Stimulated activated CD4-positive, alpha-beta T cell treated with anti-CD3 and anti-CD28 coated beads, Interleukin-1b, Interleukin-23, amount 100 ng/mL, for 4 hours (primary cell): ENCODE measurements around the gene EEF1AKMT1.
A peak's percentile ranks its signal among the peaks of the same experiment; 100 is the strongest.

Source experiments
- DNase-seq, 2 donors: peaks; one replicate each; pipeline ENCODE4 v3.0.0-alpha.2; 2020; ENCODE audit warnings: low read depth in 2 of 2

EEF1AKMT1 gene

DNA sequence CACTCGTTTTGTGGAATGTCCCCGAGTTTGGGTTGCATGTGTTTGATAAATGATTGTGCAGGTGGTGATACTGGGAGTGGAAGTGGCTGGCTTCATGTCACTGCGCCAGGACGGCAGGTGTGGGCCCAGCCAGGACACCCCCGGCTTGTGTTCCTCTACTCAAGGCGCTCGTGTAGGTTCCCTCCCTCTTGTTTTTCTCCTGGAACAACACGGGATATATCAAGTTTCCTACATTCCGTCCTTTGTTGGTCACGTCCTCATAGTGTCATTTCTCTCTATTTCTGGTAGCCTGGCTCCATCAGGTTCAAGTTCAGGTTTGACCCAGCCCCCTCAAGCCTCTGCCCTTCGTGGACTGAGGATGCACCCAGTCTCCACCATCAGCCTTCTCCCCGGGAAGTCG, 54.0 kb downstream of the EEF1AKMT1 start:
- DNase-seq = no peak

DNA sequence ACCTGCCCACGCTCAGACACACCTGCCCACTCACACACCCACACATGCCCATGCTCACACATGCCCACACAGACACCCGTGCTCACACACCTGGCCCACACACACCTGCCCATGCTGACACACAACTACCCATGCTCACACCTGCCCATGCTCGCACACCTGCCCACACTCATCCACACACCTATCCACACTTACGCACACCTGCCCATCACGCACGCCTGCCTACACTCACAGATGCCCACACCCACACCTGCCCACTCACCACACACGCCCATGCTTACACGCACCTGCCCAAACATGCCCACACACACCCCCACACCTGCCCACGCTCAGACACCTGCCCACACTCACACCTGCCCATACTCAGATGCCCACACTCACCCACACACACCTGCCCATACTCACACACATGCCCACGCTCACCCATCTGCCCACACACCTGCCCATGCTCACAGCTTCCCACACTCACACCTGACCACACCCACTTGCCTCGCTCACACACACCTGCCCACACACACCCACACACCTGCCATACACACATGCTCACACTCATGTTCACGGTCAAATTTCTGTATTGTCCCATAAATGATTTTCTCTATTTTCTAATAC, 54.7 kb downstream of the EEF1AKMT1 start:
- DNase-seq = no peak

DNA sequence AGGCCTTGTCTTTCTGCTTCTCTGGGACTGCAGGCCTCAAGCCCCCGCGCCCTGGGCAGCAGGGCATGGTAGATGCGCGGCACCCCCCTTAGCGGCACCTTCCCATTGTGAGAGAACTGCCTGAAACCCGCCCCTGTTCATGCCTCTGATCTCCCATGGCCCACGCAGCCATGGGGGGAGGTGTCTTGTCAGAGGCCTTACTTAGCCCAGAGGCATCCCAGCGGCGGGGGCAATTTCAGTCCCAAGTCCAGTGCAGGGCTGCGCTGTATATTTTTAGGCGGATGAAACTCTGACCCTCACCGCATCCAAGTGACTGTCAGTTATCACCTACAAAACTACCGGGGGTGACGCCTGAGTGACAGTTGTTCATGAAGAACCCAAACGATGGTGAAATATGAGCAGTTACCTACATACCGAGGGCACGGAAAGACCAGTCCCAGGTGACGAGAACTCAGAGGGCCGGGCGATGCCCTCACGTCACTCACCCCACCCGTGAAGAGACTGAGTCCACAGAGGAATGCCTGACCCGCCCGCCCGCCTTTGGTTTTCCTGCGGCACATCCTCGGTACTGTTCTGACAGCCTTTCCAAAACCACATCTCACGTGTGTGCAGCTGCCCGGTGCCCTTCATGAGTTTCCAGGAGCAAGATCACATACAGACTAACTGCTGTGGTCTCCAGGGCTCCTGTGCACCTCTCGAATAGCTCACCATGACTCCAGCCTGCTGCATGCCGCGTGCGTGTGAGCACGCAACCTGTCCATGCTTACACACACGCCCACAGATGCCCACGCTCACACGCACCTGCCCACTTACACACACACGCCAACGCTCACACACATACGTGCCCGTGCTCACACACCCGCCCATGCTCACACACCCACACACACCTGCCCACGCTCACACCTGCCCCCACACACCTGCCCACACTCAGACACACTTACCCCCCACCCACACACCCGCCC, 55.9 kb downstream of the EEF1AKMT1 start:
- DNase-seq = no peak

DNA sequence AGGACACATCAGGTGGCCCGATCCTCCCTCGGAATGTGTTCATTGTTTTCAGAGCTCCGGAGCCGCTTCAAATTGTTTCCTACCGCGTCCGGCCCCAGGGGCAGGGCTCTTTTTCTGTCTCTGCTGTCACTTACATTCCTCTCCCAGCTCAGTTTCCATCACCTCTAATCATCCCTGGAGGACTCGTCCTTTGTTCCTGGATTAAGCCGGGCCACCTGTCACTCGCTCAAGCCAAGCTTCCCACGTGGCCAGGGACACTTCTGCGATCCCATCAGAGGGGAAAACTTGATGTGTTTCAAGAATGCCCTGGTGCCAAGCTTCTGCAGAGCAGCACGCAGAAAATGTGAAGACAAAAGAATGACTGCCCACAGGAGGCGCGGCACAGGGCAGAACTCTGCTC, 56.8 kb downstream of the EEF1AKMT1 start:
- DNase-seq = no peak

DNA sequence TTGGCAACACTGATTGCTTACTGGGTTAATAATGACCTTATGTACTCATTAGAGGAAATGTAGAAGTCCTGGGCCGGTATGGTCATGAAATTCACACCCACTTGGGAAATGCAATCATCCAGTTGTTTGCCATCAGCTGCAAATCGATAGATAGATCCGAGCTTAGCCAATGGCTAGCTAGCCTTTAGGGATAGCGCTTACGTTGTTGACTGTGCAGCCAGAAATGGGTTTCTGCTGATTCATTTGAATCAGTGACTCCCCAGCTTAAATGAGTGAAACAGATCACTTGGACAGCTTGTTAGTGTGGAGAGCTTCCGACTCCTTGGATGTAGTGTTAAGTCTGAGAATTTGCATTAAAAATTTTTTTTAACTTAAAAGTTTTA, 58.4 kb downstream of the EEF1AKMT1 start:
- DNase-seq = no peak

DNA sequence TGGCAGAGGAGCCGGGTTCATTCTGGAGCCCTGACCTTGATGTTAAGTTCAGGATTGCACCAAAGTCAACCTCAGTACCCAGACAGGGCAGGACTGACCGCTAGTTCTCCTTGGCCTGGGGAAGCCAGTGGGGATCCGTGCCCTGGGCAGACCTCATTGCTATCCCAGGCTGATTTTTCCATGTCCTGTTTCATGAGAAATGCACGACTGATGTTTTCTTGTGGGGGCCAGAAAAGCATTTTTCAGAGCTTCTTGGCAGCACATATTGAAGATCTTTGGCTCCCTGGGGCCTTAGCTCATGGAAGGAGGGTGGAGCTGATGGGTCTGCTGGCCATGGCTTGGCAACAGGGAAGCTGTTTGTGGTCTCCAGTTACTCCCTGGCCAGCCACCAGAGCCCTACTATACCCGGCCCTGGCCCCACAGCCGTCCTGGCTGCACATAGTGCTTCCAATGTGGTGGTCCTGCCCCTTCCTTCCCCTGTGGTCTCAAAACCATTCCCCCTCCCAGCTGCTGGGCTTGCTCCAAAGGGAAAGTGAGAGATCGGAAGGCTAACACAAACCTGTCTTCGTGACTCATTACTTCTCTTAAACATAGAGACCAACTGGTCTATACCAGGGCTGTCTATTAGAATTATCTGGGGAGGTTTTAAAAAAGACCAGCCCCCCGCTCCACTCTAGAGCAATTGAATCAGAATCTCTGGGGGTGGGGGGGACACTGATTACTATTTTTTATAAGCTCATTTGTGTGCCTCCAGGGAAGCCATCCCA, 59.0 kb downstream of the EEF1AKMT1 start:
- no peak for DNase-seq

DNA sequence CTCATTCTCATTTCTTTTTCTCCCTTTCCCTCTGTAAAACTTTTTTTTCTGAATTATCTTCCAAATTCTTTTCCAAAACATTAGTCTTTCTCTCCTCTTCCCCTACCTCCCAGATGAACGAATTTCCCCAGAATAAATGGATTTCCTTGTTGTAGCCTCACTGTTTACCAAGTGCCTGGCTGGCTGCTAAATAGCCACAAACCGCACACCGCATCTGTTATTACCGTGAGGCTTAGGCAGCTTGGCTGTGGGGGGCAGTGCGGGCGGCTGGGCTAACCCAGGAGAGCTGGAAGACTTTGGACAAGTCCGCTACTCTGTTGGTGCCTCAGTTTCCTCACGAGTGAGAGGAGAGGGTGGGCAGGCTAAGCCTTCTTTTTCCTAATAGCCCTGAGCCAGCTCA, 59.6 kb downstream of the EEF1AKMT1 start:
- DNase-seq = no peak

DNA sequence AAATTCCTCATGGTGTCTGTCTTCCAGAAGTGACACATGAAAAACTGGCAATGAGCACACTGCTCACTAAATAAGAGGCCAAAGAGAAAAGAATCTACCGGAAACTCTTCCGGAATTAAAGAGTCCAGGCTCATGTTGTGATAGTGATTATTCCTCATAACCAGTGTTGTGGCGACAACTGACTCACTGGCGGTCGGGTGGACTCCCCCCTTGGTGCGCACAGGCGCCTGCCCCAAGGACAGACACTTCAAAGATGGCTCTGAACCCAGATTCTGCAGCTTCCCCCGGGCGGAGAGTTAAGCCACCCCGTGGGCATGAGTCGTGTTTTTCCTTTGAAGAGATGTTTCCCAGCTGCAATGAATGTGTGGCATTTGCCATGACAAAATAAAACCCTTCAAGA, 60.0 kb downstream of the EEF1AKMT1 start:
- DNase-seq = no peak

DNA sequence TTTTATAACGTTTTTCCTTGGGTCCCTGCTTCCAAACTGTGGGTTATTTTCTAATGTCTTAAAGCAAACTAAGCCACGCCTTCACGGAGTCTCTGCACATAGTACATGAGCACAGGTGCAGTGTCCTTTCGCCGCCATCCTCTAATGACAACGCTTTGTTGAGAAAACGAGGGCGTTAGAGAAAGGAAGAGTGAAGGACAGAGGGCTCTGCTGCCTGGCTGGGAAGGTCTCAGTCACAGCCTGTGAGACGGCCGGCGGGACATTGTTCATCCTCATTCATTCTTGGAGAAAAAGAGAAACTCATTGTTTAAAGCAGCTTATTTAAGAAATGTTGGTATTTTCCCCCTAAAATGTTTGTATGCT, 60.8 kb downstream of the EEF1AKMT1 start:
- no peak for DNase-seq

DNA sequence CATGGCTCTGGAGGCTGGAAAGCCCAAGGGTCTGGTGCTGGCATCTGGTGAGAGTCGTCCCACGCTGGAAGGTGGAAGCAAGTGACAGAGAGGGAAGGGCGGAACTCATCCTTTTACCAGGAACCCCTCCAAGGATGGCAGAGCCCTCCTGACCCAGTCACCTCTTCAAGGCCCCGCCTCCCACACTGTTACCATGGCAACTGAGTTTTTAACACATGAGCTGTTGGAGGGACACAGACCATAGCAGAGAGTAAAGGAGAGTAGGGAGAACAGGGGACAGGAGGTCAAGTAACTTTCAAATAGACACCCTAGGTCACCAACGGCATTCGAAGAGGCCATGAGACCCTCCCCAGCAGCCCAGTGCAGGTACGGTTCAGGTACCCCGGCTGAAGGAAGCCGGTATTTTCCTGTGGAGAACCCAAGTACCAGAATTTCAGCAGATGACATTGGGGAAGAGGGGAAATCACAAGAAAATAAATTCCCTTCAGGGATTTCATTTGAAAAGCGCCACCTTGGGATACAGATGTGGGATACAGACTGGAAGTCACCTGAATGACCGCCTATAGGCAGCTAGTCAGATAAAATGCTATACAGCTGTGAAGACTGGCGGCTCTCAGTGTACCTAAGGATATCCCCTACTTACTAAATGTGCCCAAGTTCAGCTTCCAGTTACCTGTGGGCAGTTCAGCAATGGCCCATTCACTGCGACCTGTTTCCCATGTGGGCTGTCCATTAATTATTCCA, 62.3 kb downstream of the EEF1AKMT1 start:
- DNase-seq = no peak

DNA sequence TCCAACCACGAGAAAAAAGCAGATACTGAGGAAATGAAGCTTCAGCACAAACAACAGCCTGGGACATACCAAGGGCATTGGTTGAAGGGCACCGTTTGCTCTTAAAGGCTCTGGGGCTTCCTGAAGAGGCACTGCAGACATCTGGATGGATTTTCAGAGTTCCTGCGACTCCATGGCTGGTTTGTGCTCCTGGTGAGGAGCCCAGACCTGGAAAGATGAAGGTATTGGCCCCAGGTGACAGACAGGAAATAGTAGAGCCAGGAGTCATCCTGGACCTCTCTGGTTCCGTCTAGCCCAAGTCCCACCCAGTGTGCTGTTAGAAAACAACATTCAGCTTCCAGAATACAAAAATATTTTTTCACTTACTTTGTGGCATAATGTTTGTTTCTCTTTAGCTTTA, 64.0 kb downstream of the EEF1AKMT1 start:
- no peak for DNase-seq

DNA sequence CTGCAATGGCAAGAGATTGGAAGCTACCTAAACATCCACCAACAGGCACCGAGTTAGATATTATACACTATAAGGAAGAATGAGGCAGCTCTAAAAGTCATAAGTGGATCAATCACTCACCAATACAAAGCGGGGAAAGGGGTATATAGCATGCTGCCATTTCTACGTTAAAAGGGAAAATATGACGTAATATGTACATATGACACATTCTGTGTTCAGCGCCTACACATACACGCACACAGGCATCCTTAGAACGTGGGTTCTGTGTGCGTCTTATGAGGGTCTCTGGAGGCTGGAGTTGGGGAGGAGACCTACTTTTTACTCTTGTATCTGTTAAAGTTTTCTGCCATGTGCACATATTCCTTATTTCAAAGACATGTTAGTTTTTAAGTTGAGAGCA, 64.4 kb downstream of the EEF1AKMT1 start:
- DNase-seq = no peak

DNA sequence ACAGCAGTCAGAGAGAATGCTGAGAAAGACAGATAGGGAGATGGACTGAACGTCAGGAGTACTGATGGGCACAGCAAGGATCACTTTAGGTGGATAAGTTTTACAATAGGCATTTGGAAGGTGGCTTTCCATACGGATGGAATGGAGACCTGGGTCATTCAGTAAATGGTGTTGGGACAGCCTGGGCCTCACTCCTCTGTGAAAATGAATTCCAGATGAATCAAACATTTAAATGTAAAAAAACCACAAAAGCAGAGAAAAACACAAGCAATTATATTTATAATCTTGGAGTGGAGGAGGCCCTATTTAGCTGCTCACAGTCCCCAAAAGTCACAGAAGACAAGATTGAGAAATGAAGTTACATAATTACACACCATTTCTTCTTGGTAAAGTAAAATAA, 65.5 kb downstream of the EEF1AKMT1 start:
- no peak for DNase-seq

DNA sequence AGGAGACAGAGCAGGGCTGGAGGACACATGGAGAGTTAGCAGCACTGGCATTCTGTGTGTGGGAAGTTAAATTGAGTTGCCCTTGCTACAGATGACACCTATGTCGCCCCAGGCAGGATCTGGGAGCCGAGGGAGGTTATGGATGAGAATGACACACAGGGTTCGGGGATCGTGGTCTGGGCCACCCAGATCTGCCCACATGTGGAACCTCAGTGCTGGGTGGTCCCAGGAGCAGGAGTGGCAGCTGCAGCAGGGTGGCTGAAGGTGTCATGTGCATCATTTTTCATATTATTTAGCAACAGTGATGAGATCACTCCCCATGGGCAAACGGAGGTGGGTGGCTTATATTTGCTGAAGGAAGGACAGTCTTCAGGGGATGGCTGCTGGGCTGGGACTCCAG, 67.1 kb downstream of the EEF1AKMT1 start:
- no peak for DNase-seq

DNA sequence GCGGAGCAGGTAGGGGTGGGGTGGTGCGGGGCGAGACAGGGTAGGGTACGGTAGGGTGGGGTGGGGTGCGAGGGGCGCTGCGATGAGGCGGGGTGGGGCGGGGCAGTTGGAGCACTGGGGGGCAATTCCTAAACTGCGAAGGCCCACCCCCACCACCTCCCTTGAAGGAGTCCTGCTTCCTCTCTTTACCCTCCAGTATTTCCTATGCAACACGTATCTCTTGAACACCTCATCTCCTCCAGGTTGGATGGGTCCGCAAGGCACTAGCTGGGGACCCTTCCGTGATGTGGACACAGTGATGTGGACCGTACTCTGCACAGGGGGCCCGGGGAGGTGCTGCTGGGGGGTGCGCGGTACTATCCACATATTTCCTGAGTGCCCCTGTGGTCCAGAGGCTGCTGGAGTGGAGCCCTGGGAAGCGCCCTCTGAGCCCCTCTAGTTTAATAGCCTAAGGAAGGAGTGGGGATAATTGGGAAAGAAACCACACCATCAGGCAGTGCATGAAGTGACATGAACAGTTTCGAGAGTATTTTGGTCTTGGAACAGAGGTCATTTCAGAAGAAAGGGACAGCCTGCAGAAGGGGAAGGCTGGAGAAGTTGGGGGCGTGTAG, 69.2 kb downstream of the EEF1AKMT1 start:
- DNase-seq = no peak

DNA sequence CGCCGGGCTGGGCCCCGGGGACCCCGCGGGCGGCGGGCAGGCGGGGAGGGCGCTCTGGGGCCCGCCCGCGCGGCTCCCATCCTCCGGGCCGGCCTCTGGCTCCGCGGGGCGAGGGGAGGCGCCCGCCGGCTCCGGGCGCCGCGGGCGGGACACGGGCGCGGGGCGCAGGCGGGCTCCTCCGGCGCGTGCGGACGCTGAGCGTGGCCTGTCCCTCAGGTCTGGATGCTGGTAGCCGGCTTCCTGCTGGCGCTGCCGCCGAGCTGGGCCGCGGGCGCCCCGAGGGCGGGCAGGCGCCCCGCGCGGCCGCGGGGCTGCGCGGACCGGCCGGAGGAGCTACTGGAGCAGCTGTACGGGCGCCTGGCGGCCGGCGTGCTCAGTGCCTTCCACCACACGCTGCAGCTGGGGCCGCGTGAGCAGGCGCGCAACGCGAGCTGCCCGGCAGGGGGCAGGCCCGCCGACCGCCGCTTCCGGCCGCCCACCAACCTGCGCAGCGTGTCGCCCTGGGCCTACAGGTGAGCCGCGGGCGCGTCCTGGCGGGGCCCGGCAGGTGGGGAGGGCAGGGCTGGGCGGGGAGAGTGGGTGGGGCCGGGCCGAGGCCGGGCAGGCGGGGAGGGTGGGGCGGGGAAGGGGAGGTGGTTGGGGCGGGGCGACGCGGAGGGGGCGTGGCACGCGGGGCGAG, 69.8 kb downstream of the EEF1AKMT1 start:
- peak; percentile 64 to 68 for DNase-seq

DNA sequence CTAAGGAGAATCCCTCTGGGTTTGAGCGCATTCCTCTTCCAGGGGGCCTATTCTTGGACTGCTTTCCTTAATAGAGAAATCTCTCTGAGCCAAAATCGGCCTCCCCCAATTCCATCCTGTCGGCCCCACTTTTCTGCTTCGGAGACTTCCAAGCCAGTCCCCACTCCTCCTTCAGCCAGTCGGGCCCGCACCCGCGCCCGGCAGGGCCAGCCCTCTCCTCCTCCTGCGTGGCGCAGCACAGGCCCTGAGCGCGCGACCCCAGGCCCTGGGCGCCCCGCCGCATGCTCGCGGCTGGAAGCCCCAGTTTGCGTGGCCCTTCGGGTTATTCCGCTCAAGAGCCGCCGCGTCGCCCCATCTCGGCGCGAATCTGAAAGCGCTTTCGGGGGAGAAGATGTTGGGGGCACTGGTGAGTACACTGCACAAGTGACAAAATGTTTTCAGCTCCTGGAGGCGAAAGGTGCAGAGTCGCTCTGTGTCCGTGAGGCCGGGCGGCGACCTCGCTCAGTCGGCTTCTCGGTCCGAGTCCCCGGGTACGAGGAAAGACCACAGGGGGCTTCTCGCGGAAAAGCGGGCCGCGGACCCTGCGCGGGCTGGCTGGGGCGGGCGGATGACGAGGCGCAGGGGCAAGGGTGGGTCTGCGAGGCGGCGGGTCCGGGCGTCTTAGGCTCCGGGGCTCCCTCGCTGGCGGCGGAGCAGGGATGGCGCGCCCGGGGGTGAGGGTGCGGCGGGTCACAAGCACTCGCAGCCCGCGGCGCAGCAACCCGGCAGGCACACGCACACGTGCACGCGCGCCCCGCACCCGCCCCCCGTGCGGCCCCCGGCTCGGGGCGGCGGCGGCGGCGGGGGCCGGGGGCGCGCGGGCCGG, 70.6 kb downstream of the EEF1AKMT1 start, which contains the start of gene IL17D:
IL17D (plus strand) TSS at position 785 of the 865 bp plus-strand sequence. CDS start 303 bp downstream, outside the sequence.
- DNase-seq = peak; percentile 26 to 38

DNA sequence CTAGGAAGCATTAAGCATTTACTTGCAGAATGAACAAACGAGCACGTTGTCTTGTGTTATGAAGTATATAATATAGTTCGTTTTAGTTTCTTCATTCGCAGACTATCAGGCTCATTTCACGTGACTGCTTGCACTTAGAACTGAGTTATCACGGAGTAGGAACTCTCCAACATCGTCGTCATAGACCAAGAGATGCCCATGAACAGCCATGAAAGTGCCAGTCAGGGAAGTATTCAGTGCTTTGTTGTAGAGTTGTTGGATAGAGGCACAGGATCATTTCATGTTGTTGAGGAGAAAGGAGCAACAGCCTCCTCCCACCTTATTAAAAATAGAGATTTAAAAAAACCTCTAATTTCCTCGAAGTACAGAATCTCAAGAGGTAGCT, 71.2 kb downstream of the EEF1AKMT1 start:
- DNase-seq = no peak

DNA sequence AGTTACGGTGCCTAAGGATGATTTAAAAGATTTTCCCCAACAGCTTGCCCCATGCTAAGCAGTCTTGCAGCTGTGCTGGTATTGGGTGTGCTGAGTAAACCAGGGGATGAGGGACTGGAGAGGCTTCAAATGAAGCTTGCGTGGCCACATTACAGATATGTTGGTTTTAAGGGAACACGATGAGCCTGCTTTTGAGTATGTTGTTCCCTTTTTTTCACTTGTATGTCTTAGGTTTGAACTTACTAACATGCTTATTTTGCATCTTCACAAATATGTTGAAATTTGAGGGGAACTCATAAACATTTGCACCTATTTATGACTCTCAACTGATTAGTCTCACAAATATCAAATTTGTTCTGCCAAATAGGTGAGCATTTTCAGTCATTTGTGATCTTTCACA, 72.3 kb downstream of the EEF1AKMT1 start:
- no peak for DNase-seq

DNA sequence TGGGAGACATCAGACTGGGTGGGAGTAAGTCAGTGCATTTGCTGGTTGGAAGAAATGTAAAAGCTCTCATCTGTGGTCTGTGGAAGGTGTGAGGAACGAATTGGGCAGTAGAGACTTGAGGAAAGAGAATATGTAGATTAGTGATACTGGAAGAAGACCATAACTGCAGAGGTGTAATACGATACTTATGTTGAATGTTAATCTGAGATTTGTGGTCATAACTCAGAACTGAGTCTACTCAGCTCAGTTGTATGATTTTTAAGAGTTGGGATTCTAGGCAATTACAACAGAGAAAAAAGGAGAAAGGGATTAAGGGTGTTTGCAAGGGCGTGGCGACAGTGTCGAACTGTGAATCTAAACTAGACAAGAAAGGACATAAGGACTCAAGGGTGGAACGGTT, 73.5 kb downstream of the EEF1AKMT1 start:
- DNase-seq = no peak
